Amygdala (tissue), 56 donors: ENCODE results near the gene DLL1.

Experiments
- DNase-seq, 56 donors: peaks; one replicate each; lab custom pipeline; 2025; lab: John Stamatoyannopoulos, UW

Gene DLL1

GRCh38 chr6:170254315-170255213, 36.3 kb downstream of the DLL1 start:
- DNase-seq = no peak

- no peak for DNase-seq
Measured at GRCh38 chr6:170253910-170254269, 37.0 kb downstream of the DLL1 start.

DNA sequence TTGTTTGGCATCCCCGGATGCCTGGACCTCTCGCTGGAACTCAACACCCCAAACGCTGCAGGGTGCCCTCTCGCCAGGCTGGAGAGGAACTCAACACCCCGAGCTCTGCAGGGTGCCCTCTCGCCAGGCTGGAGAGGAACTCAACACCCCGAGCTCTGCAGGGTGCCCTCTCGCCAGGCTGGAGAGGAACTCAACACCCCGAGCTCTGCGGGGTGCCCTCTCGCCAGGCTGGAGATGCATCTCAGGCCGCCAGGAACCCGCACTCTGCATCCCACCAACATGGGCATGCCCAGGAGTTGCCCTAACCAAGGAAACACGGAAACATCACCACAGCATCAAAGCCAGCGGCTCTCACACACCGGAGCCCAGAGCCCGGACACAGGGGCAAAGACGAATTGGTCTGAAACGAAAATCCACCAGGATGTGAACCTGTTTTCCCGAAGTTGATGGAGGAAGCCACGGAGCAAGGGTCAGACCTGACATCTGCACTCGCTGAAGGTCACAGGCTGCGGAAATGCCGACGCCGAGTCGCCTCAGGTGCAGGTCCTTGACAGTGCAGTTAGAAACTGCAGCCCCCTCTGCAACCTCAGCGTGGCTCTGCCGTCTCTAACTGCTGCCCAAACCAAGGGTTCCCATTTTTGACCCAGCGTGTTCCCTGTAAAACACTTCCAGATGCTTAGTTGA, 37.5 kb downstream of the DLL1 start:
- no peak for DNase-seq

- no peak for DNase-seq
Measured at GRCh38 chr6:170251776-170252571, 38.9 kb downstream of the DLL1 start.

DNA sequence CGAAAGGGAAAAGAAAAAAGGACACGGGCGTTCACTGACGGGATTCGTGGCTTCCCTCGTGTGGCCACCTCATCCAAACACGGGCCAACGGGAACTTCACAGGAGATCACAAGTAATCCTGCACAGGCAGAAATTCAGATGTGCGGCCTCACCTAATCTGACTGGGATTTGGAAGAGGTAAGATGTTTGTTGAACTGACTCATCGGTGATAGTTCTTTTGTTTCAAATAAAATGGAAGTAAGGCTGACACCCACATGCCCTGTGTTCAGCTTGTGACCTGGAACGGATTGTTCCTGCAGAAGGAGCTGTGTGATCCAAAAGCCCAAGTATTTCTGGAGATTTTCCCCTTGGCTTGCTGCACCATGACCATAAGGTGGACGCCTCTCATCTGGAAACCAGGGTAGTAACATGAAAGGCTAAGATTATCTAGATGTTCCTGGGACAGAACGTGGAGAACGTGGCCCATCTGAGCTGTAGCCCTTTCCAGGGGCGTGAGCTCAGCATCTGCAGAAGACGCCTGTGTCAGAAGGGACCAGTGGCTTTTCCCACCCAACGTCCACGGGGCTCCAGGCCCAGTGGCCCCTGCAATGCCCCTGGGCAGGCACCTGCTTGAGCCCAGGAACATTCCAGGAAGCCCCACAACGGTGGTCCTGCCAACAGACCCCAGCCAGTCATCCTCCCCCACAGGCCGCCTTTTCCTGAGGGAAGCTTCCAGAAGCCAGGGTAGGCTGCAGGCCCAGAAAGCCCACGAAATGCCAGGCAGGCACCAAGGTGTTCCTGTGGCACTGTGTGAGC, 39.7 kb downstream of the DLL1 start:
- no peak for DNase-seq

- DNase-seq = no peak
Measured at GRCh38 chr6:170250455-170250854, 40.4 kb downstream of the DLL1 start.

DNA sequence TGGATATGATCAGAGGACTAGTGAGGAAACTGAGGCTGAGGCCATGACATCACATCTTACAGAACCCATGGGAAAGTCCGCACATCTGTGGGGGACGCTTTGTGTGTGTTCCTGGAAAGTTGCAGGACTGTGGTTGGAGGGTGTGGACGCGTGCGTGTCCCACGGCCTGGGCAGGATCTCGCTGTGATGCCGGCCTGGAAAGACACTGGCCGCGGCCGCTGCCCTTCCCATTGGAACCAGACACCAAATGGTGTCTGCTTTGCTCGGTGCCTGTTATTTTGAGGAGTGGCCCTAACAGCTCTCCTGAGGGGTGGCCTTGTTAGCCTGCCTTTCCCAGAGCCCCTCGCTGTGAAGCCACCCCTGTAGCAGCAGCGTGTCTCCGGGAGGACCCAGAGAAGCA, 41.1 kb downstream of the DLL1 start:
- no peak for DNase-seq

- no peak for DNase-seq
Measured at GRCh38 chr6:170248861-170249600, 41.8 kb downstream of the DLL1 start.

DNA sequence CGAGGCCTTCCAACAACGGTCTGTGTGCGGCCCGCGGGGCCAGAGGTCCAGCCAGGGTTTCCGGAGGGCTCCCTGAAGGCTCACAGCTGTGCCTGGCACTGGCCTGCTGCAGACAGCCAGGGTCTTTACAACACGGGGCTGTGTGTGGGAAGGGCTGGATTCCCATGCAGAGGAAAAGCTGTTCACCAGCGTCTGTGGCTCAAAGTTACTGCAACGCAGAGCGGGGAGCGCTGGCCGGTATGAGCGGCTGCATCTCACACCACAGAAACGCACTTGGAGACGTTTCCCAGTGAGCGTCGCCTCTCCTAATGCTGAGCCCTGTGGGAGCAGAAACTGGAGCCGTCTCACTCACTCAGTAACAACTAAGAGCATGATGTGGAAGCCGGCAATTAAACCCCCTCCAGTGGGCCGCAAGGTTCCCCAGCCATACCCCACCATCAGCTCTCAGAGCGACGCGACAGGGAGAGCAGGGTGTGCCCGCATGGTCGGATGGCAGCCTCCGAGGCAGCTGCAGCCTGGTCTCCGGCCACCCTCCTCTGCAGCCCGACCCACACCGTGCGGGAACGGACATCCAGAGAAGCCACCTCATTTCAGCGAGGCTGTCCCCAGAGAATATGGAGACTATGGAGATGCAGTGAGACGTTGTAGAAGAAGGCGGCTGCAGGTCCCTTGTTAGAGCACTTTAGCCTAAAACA, 42.6 kb downstream of the DLL1 start:
- DNase-seq = no peak

- DNase-seq = no peak
Measured at GRCh38 chr6:170247178-170247701, 43.6 kb downstream of the DLL1 start.

GRCh38 chr6:170245475-170245992, 45.3 kb downstream of the DLL1 start:
- DNase-seq = no peak

DNA sequence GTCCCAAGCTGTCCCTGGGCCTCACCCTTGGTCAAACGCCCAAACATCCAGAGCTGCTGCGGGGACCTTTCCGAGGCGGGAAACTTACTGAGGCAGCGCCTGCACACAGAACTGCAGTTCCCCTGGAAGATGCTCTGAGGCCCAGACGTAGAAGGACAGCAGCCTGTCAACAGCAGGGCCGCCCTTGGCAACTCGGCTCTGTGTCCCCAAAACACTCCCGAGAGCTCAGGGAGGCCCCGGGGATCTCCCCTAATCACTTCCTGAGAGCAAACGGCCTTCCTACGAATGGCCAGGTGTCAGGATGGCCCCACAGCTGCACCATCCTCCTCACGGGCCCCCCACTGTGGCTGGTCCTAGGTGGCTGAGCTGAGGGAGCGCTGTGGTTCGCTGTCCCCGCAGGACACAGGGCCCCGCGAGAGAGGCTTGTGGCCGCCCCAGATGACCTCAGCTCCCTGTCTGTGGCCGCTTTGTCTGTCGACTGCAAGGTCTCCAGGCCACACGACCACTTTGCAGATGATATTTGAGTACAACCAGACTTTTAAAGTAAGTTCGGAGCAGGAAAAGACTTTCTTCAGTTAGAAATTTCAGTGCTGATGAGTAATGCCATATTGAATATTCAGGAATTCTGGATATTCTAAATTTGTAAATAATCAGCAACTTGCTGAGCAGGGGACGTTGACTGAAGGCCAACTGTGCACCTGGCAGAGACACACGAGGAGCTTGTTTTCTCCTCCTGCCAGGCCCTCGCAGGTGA, 46.0 kb downstream of the DLL1 start:
- peak in 10 of 56 donors; percentile 21 to 61 (median 36) for DNase-seq

DNA sequence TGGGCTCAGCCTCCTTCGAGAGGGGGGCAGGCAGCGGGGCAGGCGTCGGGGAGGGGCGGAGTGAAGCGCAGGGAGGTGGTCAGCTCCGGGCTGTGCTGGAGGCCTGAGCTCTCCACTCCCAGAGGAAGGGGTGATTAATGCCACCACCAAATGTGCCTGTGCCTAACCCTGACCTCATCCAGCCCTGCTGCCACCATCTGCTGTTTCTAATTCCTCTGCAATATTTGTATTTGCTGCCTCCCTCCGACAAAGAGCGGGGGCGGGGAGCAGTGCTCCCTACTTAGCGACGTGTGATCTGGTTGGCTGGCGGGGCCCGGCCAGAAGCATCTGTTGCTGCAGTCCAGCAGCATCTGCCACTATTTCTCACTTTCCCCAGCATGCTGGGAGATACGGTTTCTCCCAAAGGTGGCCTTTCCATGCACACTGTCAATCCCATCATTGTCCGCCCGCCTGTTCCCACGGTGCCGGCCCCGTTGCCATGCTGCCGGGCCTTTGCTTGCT, 47.0 kb downstream of the DLL1 start:
- DNase-seq = peak in 32 of 56 donors; percentile 16 to 74 (median 46)

DNA sequence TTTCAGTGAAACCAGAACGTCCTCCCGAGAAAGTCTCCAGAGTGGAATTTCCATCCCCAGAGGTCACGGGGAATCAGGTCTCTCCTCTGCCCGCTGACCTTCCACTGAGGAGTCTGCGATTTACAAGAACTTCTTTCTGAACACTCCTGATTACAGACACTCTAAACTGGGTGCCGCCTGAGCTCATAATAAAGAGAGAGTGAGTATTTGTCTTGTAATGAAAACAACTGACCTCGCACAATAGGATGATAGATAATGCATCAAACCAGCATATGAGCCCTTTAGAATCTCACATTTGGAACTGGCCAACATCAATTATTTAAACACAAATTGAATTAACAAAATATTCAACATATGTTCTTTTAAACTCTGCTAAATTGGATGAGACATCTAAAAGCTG, 47.5 kb downstream of the DLL1 start:
- no peak for DNase-seq

- no peak for DNase-seq
Measured at GRCh38 chr6:170238741-170239565, 51.9 kb downstream of the DLL1 start.

GRCh38 chr6:170237999-170238740, 52.7 kb downstream of the DLL1 start:
- DNase-seq = no peak
